ENCODE data around the gene S100A6. TPM values are rescaled to one million over a fixed set of nuclear protein-coding genes. Genes with fewer than 3 reads are reported as not detected.
A peak's percentile ranks its signal among the peaks of the same experiment; 100 is the strongest.
"Not testable (repeated sequence)": the region's sequence is repeated elsewhere in the genome, so short reads cannot be mapped to it uniquely, and the experiment has no call there.

The S100A6 gene
- 216 TPM for total RNA-seq (ENCODE audit: insufficient read depth, low replicate concordance)

- DNase-seq (ENCODE audit: low spot score) = no peak
These were observed at the start of gene S100A6 for GRCh38 chr1:153535242-153536011. Gene S100A6, minus strand, starts transcription at chr1:153535991. Its CDS starts 652 bp downstream, at chr1:153535339.

GRCh38 chr1:153585006-153585405, 49.2 kb upstream of the S100A6 start:
- peak; percentile 83 for DNase-seq (ENCODE audit: low spot score)

GRCh38 chr1:153583976-153584375, 48.2 kb upstream of the S100A6 start:
- no peak for DNase-seq (ENCODE audit: low spot score)

- DNase-seq (ENCODE audit: low spot score) = not testable (repeated sequence)
These were observed 47.7 kb upstream of the S100A6 start for GRCh38 chr1:153583514-153583913.

GRCh38 chr1:153582836-153583235, 47.0 kb upstream of the S100A6 start:
- not testable (repeated sequence) for DNase-seq (ENCODE audit: low spot score)

DNA sequence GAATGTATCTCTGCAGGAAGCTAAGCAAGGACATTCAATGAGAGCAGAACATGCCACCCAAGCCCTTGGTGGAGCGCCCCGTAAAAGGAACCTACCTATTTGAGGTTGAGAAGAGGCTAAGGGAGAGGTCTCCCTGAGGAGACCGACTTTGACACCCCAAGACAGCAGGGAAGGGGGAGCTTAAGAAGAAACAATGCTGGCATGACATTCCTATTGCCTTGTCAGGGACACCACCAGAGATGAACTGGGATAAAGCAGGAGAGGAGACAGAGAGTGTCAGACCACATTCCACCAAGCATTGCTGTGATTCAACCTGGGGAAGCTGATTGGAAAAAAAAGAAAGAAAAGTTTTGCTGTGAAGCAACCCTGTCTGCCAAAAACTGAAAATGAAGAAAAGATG, 43.1 kb upstream of the S100A6 start:
- no peak for DNase-seq (ENCODE audit: low spot score)

GRCh38 chr1:153578490-153578889, 42.7 kb upstream of the S100A6 start:
- no peak for DNase-seq (ENCODE audit: low spot score)

- no peak for DNase-seq (ENCODE audit: low spot score)
These were observed 41.8 kb upstream of the S100A6 start for GRCh38 chr1:153577624-153578051.

DNA sequence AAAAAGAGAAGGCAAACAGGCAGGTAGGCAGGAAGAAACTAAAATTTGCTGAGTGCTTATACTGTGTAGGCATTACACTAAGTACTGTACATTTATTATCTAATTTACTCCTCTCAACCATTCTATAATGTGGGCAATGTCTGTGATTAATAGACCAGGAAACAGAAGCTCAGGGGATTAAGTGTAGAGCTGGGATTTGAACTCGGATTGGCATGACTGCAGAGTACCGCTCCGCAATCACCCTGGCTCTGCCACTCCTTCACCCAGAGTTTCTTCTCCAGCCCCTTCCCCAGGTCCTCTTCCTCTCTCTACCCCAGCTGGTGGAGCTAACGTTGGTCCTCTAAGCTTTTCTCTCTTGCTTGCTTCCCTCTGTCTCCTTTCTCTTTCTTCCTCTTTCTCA, 41.3 kb upstream of the S100A6 start:
- DNase-seq (ENCODE audit: low spot score) = no peak

GRCh38 chr1:153575497-153575896, 39.7 kb upstream of the S100A6 start:
- DNase-seq (ENCODE audit: low spot score) = not testable (repeated sequence)

GRCh38 chr1:153575081-153575491, 39.3 kb upstream of the S100A6 start:
- DNase-seq (ENCODE audit: low spot score) = not testable (repeated sequence)

DNA sequence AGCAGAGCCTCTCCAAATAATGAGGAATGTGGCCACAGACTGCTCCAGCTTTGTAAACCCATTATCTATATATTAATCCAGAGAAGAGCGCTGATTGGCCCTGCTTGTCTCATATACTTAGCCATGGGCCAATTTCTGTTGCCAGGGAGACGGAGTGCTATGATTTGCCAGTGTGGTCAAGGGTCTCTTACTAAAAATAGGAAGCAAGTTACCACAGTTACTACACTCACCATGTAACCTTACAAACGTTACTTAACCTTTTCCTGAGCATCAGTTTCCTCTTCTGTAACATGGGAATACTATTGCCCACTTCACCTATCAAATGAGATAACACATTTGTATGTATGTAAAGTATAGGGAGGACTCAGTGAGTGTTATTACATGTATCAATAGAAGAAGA, 37.6 kb upstream of the S100A6 start:
- no peak for DNase-seq (ENCODE audit: low spot score)

GRCh38 chr1:153572569-153573015, 36.8 kb upstream of the S100A6 start:
- peak; percentile 84 for DNase-seq (ENCODE audit: low spot score)

- DNase-seq (ENCODE audit: low spot score) = no peak
These were observed 35.9 kb upstream of the S100A6 start for GRCh38 chr1:153571706-153572105.

- no peak for DNase-seq (ENCODE audit: low spot score)
These were observed 35.1 kb upstream of the S100A6 start for GRCh38 chr1:153570874-153571273.

DNA sequence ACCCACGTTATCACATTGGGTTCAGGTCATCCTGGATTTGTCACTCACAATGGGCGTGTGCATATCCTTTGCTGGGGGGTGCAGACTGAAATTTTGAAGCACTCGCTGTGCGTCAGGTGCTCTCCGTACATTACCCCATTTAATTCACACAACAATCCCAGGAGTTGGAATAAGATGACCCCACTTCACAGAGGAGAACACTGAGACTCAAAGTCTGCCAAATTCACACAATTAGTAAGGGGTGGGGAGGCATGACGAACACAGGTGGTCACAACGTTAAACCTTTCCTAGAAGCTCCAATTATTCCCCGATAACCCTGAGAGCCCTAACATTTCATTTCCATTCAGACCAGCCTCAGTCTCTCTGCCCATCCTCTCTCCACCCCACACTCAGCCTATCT, 33.7 kb upstream of the S100A6 start:
- no peak for DNase-seq (ENCODE audit: low spot score)

- DNase-seq (ENCODE audit: low spot score) = peak; percentile 93
These were observed 32.7 kb upstream of the S100A6 start for GRCh38 chr1:153568367-153569099.

DNA sequence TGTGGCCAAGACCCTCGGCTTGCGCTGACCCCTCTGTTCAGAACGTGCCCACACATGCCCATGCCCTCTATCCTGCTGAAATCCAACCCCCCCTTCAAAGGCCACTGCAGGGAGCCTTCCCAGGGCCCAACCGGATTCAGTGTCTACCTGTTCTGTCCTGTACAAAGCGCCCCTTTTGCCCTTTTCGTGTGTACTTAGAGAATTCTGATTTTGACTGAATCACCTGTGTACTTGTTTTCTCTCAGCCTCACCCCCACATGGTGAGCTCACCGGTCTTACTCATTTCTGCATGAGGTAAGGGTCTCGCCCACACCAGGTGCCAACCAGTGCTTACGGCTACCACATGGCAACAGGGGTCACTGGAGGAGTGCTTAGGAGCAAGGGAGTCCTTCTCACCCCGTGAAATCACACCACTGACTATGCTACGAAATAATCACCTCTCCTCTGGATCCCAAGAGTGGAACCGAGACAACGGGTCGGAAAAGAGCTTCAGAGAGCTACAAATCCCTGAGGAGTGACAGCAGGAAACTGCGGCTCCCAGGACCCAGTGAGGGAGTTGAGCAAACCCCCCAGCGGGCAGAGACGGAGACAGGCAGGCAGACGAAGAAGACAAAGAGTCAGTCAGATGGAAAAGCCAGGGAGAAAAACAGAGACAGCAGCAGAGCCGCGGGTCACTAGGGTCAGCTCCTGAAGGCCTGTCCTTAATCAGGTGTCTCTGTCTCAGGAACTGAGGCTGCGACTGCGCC, 32.0 kb upstream of the S100A6 start:
- DNase-seq (ENCODE audit: low spot score) = no peak

- DNase-seq (ENCODE audit: low spot score) = peak; percentile 98
These were observed 30.9 kb upstream of the S100A6 start for GRCh38 chr1:153566414-153567371.

DNA sequence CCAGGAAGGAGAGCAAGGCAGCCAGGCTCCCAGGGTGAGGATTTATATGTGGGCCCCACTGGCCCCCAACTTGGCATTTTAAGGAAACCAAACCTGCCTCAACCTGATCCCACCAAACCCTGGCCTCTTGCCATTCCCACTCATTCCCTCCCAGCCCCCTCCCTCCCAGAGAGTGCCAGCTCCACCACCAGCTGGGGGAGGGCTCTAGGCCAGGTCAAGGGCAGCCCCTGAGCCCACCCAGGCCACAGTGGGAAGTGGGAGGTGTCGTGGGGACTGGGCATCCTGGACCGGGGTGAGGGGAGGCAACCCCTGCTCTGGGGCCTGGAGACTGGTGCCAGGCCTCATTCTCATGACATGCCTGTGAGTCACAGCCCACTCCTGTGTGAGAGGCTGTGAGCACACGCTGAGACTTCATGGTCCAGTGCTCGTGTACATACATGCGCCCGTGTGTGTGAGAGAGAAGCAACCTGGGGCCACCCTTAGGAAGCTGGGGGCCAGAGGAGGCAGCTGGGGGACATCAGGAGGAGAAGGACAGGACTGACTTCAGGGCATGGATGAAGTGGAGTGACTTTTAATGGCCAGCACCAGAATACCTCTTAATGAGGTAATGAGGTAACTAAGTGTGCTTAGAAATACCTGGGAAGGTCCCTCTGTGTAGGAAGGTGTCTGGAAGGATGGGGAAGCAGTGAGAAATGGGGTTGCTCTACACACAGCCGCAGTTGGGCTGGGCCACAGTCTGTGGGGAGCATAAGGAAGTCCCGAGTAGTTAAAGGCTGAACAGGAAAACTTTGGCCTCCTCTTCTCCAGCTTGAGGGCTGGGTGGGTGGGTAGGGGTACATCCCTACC, 30.0 kb upstream of the S100A6 start, which contains the start of gene S100A2:
Gene S100A2, minus strand, starts transcription at position 316 of the 846 bp plus-strand sequence. CDS start 1,967 bp downstream, outside the sequence.
- peak; percentile 75 for DNase-seq (ENCODE audit: low spot score)
